ENCODE measurements around the gene ZHX3. TPM values are rescaled to one million over a fixed set of nuclear protein-coding genes. Genes with fewer than 3 reads are reported as not detected.

The ZHX3 gene
- total RNA-seq, 4 donors from 2014 or later: 89.3 to 173 (median 156) TPM

DNA sequence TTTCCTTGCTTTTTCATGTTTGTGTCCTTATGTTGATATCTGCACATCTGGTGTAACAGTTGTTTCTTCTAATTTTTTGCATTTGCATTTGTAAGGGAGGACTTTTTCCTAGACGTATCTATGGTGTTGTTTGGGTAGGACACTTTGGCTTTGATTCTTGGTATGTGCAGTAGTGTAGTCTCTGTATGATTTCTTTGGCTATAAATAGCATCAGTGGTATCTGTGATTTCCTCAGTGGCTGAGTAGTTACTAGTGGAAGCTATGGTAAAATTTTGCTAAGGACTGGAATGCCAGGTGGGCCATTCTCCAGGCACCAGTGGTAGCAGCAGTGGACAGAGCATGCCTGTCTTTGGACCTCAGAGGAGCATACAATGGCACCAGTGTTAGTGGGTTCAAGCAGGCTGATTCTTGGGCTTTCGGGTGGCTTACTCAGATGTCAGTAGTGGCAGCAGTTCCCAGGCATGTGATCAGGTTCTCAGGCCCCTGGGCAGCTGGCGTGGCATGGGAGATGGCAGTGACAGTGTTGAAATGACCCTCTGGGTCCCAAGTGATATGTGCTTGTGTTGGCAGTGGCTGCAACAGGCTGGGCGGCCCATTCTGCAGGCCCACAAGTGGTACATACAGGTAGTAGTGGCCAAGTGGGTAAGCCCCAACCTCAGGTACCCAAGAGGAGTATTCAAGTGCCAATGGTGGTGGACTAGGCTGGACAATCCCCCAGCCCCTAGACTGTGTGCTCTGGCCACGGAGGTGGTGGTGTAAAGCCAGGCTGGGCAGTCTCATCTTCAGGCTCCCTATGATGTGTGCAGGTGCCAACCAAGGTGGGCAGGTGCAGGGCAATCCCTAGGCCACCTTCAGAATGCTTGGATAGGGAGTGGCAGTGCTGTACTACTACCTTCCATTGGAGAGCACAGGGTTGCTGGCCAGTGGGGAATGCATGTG, 125.7 kb downstream of the ZHX3 start:
- no peaks in the 10 kb centered on the region for H3K27me3 ChIP-seq
- no peak for DNase-seq (ENCODE audit: extremely low spot score)
- 94% methylated on average over 3 of the region's 5 CpGs for WGBS
- intact Hi-C loops (cut with DNase I): no loop called here
- peaks cover 0 to 6% (median 0%) of the 10 kb centered on the region in 4 donors for H3K9me3 ChIP-seq
- no peaks in the 10 kb centered on the region for H3K4me1 ChIP-seq
- TF ChIP-seq POLR2A (IDR thresholded peaks at IDR 0.05; ENCODE audit: low read depth): no peak
- TF ChIP-seq EP300 (IDR thresholded peaks at IDR 0.05): no peak
- TF ChIP-seq, protein P1, sequence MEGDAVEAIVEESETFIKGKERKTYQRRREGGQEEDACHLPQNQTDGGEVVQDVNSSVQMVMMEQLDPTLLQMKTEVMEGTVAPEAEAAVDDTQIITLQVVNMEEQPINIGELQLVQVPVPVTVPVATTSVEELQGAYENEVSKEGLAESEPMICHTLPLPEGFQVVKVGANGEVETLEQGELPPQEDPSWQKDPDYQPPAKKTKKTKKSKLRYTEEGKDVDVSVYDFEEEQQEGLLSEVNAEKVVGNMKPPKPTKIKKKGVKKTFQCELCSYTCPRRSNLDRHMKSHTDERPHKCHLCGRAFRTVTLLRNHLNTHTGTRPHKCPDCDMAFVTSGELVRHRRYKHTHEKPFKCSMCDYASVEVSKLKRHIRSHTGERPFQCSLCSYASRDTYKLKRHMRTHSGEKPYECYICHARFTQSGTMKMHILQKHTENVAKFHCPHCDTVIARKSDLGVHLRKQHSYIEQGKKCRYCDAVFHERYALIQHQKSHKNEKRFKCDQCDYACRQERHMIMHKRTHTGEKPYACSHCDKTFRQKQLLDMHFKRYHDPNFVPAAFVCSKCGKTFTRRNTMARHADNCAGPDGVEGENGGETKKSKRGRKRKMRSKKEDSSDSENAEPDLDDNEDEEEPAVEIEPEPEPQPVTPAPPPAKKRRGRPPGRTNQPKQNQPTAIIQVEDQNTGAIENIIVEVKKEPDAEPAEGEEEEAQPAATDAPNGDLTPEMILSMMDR (IDR thresholded peaks at IDR 0.05): no peak
- no peak for TF ChIP-seq POLR2AphosphoS5 (IDR thresholded peaks at IDR 0.05)
- H3K27ac ChIP-seq (replicated peaks in 1 of 4): no peak overlapping the region
- peaks cover 0 to 15% (median 3%) of the 10 kb centered on the region in 4 donors for H3K36me3 ChIP-seq
- no peak overlapping the region for H3K4me3 ChIP-seq

DNA sequence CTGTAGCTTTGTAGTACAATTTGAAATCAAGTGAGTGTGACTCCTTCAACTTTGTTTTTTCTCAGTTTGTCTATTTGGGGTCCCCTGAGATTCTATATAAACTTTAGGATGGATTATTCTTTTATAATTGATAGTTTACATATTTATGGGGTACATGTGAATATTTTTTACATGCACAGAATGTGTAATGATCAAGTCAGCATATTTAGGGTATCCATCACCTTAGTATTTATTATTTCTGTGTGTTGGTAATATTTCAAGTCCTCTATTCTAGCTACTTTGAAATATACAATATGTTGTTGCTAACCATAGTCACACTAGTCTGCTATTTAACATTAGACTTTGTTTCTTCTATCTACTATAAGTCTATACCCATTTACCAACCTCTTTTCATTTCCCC, 129.9 kb downstream of the ZHX3 start:
- Histone ChIP-seq H3K27ac (replicated peaks in 1 of 4) (no peak overlapping the region), H3K27me3 (no peaks in the 10 kb centered on the region), H3K36me3 (peaks cover 1 to 38% (median 25%) of the 10 kb centered on the region in 4 donors), H3K4me1 (no peaks in the 10 kb centered on the region), H3K4me3 (no peak overlapping the region), H3K9me3 (no peaks in the 10 kb centered on the region)
- intact Hi-C loops (cut with DNase I): no loop called here
- TF ChIP-seq POLR2AphosphoS5 (IDR thresholded peaks at IDR 0.05): no peak
- no peak for TF ChIP-seq POLR2A (IDR thresholded peaks at IDR 0.05; ENCODE audit: low read depth)
- no peak for TF ChIP-seq EP300 (IDR thresholded peaks at IDR 0.05)
- TF ChIP-seq, protein P1 (IDR thresholded peaks at IDR 0.05): no peak
- DNase-seq (ENCODE audit: extremely low spot score): no peak

- 92% methylated on average over 11 of the region's 11 CpGs for whole genome bisulfite sequencing
- intact Hi-C loops (cut with DNase I): no loop called here
- Histone ChIP-seq H3K4me1 (peaks cover 0 to 8% (median 6%) of the 10 kb centered on the region in 4 donors), H3K36me3 (peaks cover 8 to 49% (median 30%) of the 10 kb centered on the region in 4 donors), H3K27ac (replicated peaks in 1 of 4) (no peak overlapping the region), H3K4me3 (no peak overlapping the region), H3K9me3 (no peaks in the 10 kb centered on the region), H3K27me3 (no peaks in the 10 kb centered on the region)
- DNase-seq (ENCODE audit: extremely low spot score): peak; percentile 83
- TF ChIP-seq POLR2A (IDR thresholded peaks at IDR 0.05; ENCODE audit: low read depth): no peak
Observed at GRCh38 chr20:41185013-41185757, 132.3 kb downstream of the ZHX3 start.

DNA sequence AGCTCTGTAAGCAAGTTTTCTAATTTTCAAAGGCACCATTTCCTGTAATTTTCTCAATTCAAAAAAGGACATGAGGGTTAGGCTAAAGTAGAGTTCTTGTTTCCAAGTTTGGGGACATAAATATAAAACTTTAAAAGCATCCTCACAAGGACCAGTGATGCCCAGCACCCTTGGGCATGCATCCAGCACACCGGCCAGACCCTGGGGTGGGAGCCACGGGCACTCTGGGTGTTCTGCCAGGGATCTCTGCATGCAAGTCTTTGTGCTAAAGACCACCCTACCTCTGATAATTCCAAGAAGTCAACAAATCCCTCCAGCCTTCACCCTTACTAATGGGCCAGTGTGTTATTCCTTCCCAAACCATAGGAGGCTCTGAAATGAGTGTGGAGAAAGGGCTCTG, 133.7 kb downstream of the ZHX3 start:
- intact Hi-C loops (cut with DNase I): no loop called here
- Histone ChIP-seq H3K36me3 (peaks cover 8 to 49% (median 30%) of the 10 kb centered on the region in 4 donors), H3K27me3 (no peaks in the 10 kb centered on the region), H3K4me1 (peaks cover 10 to 21% (median 18%) of the 10 kb centered on the region in 4 donors), H3K4me3 (no peak overlapping the region), H3K9me3 (no peaks in the 10 kb centered on the region), H3K27ac (replicated peaks in 1 of 4) (no peak overlapping the region)
- no peak for DNase-seq (ENCODE audit: extremely low spot score)
- TF ChIP-seq POLR2AphosphoS5 (IDR thresholded peaks at IDR 0.05) (no peak), EP300 (IDR thresholded peaks at IDR 0.05) (no peak), POLR2A (IDR thresholded peaks at IDR 0.05; ENCODE audit: low read depth) (no peak)
- TF ChIP-seq, protein P1 (IDR thresholded peaks at IDR 0.05): no peak
- 92% methylated on average over 2 of the region's 2 CpGs for WGBS

DNA sequence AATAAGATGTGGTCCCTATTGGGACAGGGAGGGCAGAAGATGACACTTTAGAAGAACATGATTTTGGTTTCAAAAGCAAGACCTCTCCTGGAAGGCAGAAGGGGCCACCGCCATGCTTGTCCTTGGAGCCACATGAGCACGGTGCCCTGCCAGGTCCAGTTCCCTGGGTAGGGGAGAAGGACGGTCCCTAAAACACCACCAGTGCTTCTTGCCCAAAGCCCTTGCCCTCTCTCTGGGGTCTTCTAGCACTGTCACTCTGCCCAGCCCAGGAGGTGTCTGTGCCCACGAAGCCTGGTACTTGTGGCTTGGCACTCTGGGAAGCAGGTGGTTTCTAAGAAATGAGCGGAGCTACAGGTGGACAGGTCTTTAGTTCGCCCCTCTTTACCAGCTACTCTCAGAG, 134.1 kb downstream of the ZHX3 start:
- no peak for TF ChIP-seq EP300 (IDR thresholded peaks at IDR 0.05)
- TF ChIP-seq POLR2A (IDR thresholded peaks at IDR 0.05; ENCODE audit: low read depth): no peak
- TF ChIP-seq, protein P1 (IDR thresholded peaks at IDR 0.05): no peak
- no peak for TF ChIP-seq POLR2AphosphoS5 (IDR thresholded peaks at IDR 0.05)
- H3K9me3 ChIP-seq: no peaks in the 10 kb centered on the region
- H3K27me3 ChIP-seq: no peaks in the 10 kb centered on the region
- H3K36me3 ChIP-seq: peaks cover 8 to 49% (median 30%) of the 10 kb centered on the region in 4 donors
- H3K4me1 ChIP-seq: peaks cover 14 to 25% (median 23%) of the 10 kb centered on the region in 4 donors
- H3K27ac ChIP-seq (replicated peaks in 1 of 4): no peak overlapping the region
- intact Hi-C loops (cut with DNase I): no loop called here
- WGBS: 93% methylated on average over 6 of the region's 6 CpGs
- no peak overlapping the region for H3K4me3 ChIP-seq
- DNase-seq (ENCODE audit: extremely low spot score): no peak

All from esophagus muscularis mucosa (tissue), 4 donors.